ENCODE results near the gene IPO4. TPM values are rescaled to one million over a fixed set of nuclear protein-coding genes. Genes with fewer than 3 reads are reported as not detected.
A peak's percentile ranks its signal among the peaks of the same experiment; 100 is the strongest.

The IPO4 gene
- total and polyA plus RNA-seq, 2 of the 13 experiments (the other 11 are each of a cell fraction or from before 2014, with no cell fraction given): 39.0 to 179 TPM

GRCh38 chr14:24215495-24216344 is 27.1 kb upstream of the IPO4 start, which contains the start of gene MDP1 (continued):
- TF ChIP-seq CSRNP1 (CRISPR knock-in tag; IDR thresholded peaks at IDR 0.05) (peak; percentile 99), ZSCAN22 (CRISPR knock-in tag; IDR thresholded peaks at IDR 0.05) (peak; percentile 64; the same call in 1 of the 2 replicates), SAP130 (CRISPR knock-in tag; IDR thresholded peaks at IDR 0.05; ENCODE audit: low read depth) (peak; percentile 99), ZNF550 (CRISPR knock-in tag; IDR thresholded peaks at IDR 0.05; ENCODE audit: borderline replicate concordance) (peak; percentile 73), ZNF451 (CRISPR knock-in tag; IDR thresholded peaks at IDR 0.05) (peak; percentile 95), NR2F2 (IDR thresholded peaks at IDR 0.05; ENCODE audit: borderline replicate concordance, low read depth) (no peak), KLF13 (CRISPR knock-in tag; IDR thresholded peaks at IDR 0.05) (no peak; the same call in 1 of the 2 replicates), NCOA1 (CRISPR knock-in tag; IDR thresholded peaks at IDR 0.05) (peak; percentile 82; the same call in 1 of the 2 replicates), DRAP1 (CRISPR knock-in tag; IDR thresholded peaks at IDR 0.05) (peak; percentile 94), RBM39 (IDR thresholded peaks at IDR 0.05; ENCODE audit: low read depth, low read length, poor library complexity, severe bottlenecking) (peak; percentile 93), PREB (CRISPR knock-in tag; IDR thresholded peaks at IDR 0.05) (peak; percentile 49; the same call in 1 of the 2 replicates), ELF3 (CRISPR knock-in tag; IDR thresholded peaks at IDR 0.05) (peak; percentile 95), ZNF740 (CRISPR knock-in tag; IDR thresholded peaks at IDR 0.05) (peak; percentile 69; the same call in 1 of the 2 replicates), DMTF1 (CRISPR knock-in tag; IDR thresholded peaks at IDR 0.05) (peak; percentile 55; the same call in 1 of the 2 replicates), HMG20B (CRISPR knock-in tag; conservative IDR thresholded peaks at IDR 0.05) (peak; percentile 90), ZKSCAN5 (CRISPR knock-in tag; IDR thresholded peaks at IDR 0.05) (peak; percentile 84; the same call in 1 of the 2 replicates), ZNF746 (CRISPR knock-in tag; IDR thresholded peaks at IDR 0.05) (peak; percentile 76), MTA1 (CRISPR knock-in tag; IDR thresholded peaks at IDR 0.05; ENCODE audit: borderline replicate concordance) (peak; percentile 99), ZSCAN12 (CRISPR knock-in tag; IDR thresholded peaks at IDR 0.05) (no peak; the same call in 1 of the 2 replicates), ZNF430 (CRISPR knock-in tag; IDR thresholded peaks at IDR 0.05) (peak; percentile 98), CEBPG (CRISPR knock-in tag; IDR thresholded peaks at IDR 0.05) (peak; percentile 98), PCBP1 (IDR thresholded peaks at IDR 0.05; ENCODE audit: borderline replicate concordance, low read depth, low read length) (peak; percentile 99), ZNF251 (CRISPR knock-in tag; IDR thresholded peaks at IDR 0.05) (peak; percentile 71), SSRP1 (CRISPR knock-in tag; IDR thresholded peaks at IDR 0.05) (peak; percentile 97), KLF11 (CRISPR knock-in tag; IDR thresholded peaks at IDR 0.05) (peak; percentile 96; the same call in 1 of the 2 replicates)

Data from HepG2 (cell line).